GM21515 (cell line): ENCODE data around the gene ABCE1.

Experiments
- ATAC-seq: cut with Tn5 transposase; IDR thresholded peaks from one replicate; pipeline ENCODE4 v1.9.1; 2021; ENCODE audit not compliant: unreplicated experiment

Gene ABCE1

DNA sequence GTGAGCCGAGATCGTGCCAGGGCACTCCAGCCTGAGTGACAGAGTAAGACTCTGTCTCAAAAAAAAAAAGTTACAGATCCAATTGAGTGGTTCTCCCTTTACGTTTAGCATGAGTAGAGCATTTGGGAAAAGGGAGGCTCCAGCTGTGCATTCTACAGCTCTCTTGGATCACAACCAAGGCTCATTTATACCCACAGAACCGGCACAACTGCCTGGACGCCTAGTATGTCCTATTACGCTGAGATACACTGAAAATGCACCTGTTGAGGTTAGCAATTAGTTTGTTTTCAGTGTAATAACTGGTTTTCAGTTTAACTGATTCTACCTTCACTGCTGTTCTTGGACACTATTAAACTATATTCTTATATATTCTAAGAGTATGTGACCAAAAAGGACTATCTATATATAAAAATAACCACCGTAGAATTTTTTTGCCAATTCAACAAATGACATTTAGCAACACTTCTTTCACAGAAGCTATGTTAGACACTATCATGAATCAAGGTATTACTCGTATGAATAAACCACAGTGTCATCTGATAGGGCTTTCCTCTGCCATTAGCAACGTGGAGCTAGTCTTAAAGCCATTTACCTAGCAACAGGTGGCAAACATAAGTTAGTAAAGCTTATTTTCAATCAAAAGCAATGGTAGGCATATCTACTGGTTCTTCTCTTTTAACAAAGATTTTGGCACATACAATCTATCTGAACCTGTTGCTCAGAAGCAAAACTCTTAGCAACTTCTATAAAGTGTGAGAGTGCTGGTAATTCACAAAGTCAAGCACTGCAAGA is 78.7 kb downstream of the ABCE1 start:
- no peak for ATAC-seq

DNA sequence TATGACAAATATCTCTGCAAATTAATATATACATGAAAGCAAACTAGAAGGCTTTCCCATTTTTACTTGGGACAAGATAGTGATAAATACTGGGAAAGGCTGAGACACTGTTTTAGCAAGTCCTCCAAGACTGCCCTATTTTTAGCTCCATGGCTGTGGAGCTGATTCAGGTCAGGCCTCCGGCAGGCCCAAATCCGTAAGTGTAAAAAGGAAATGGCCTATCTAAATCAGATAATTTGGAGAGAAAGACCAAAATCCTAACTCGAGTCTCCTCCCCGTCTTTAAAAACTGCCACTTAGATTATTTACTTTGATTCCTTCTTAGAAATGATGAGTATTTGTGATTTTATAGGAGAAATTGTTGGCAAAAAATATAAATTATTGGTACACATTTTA is 79.4 kb downstream of the ABCE1 start:
- no peak for ATAC-seq

DNA sequence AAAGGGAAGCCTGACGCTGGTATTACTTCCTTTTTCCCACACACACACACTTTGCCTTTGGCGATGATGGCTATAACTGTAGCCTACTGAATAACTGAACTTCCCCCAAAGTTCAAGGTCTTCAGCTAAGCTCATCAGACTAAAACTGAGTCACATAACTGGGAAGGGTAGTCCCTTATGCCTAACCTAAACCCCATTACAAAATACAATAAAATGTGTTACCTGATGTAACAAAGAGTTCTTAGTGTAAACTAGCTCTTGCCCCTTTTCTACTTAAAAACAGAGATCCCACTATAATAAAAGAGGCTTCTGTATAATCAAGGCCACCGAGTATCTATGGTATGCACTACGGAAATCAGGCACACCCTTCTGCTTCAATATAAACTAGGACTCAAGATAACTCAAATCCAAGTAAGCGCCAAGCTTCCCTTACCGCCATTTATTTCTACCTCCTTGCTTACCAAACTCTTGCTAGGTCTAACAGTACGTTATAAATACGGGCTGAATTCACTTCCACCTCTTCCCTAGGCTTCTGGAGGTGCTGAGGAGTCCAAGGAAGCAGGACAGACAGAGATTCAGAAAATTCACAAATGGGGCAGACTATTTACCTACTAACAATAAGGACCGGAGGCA is 79.9 kb downstream of the ABCE1 start:
- no peak for ATAC-seq

DNA sequence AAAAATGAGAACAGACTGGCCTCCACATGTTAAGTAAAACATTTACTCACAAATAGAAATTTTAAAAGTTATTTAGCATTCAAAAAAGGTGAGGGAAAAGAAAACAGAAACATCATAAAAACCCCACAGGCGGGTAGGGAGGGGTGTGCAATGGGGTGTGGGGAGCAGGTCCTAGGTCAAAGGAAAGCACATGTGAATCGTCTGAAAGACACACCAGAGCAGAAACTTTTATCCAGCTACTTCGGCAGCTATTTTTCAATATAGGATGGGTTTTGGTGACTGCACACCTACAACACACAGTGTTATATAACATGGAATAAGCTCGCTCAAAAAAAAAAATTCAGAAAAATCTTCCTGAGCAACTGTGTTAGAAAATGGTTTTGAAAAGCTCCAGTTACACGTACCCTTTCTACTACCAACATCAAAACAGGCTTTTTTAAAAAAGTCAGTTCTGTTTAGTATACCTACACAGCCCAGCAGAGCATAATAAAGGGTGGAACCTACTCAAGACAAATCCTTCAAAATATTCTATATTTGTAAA is 80.7 kb downstream of the ABCE1 start:
- no peak for ATAC-seq
